Raji (cell line): Measurements from ENCODE around the gene ZFHX3.

Experiments
- POLR2A ChIP-seq: IDR thresholded peaks from 2 replicates; pipeline ENCODE4 v1.6.1; 2011; ENCODE audit warnings: low read depth, low read length, control low read depth; ENCODE audit not compliant: insufficient read depth

Gene ZFHX3

DNA sequence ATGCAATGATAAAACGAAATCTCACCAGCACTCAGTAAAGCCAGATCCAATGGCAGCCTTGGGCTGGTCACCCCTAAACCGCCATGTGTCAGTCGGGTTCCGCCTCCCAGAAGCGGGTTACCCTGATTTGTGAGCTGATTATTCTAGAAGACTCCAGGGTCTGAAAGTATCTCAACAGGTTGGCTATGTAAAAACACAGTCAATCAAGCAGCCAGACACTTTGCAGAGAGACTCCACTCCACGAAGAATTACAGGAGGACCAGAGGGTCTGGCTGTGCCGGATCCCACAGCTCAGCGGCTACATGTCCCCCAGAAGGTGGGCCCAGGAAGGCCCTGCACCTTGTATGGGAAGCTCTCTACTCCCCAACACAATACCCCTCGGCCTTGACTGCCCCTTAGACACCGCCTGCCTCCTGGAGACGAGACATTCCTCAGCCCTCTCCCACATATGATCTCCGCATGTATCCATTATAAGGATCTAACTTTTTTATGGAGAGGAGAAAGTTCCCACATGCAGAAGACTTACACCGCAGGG is 23.3 kb downstream of the ZFHX3 start:
- TF ChIP-seq POLR2A = no peak

GRCh38 chr16:73023752-73024570 is 24.0 kb downstream of the ZFHX3 start:
- TF ChIP-seq POLR2A = no peak

DNA sequence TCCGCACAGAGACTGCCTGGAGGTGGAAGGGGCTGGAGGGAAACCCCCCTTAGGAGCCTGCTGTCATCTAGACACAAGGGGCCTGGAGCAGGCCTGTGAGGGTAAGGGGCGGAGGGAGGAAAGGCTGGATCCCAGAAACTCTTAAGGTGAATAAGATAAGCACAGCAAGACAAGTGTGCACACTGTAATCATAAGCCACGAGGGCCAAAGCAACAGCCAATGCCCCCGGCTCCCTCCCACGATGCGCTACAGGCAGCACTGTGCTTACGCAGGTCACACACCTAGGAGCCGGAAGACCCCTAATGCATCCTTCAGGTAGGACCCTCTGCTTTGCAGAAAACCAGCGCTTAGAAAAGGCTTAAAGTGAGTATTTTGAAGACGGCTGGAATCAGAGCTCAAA is 24.6 kb downstream of the ZFHX3 start:
- TF ChIP-seq POLR2A = no peak

DNA sequence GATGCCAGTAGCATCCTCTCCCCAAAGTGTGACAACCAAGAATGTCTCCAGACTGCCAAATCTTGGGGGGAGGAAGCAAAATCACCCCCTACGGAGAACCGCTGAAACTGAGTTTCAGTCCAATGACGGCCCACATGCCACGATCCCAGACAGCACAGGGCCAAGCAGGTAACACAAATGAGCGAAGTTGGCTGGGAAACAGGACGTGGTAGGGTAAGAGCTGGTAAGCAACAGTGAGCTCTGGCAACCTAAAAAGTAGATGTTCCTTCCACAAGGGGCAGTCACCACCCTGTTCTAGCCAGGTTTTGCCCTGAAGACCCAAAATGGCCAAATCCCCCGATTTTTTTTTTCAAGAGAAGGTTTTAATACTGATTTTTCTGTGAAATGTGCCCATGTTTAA is 25.4 kb downstream of the ZFHX3 start:
- TF ChIP-seq POLR2A = no peak

- no peak for TF ChIP-seq POLR2A
These were observed 25.9 kb downstream of the ZFHX3 start for GRCh38 chr16:73021866-73022495.

DNA sequence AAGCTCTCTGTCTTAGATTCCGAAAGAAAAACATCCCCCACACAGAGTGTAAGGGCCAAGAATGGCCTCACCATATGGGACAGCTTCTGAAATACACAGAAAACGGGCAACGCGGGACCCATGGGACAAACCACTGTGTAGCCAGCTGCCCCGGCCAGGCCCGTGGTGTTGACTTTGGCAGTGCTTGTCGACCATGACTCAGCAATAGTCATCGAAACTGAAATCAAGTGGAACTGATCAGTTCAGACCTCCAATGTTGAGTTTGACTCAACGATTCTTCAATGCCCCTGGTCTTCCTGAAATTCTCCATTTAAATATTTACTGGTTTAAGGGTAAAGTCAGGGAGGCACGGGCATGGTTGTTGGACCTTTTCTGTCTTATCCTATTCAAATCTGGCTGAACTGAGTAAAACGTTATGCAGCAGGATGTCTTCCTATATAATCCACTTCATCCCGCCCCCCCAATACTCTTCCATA is 27.5 kb downstream of the ZFHX3 start:
- TF ChIP-seq POLR2A = no peak

GRCh38 chr16:73019457-73020362 is 28.2 kb downstream of the ZFHX3 start:
- TF ChIP-seq POLR2A = no peak

- no peak for TF ChIP-seq POLR2A
These were observed 29.0 kb downstream of the ZFHX3 start for GRCh38 chr16:73018821-73019456.

- TF ChIP-seq POLR2A = no peak
These were observed 30.6 kb downstream of the ZFHX3 start for GRCh38 chr16:73017321-73017720.

DNA sequence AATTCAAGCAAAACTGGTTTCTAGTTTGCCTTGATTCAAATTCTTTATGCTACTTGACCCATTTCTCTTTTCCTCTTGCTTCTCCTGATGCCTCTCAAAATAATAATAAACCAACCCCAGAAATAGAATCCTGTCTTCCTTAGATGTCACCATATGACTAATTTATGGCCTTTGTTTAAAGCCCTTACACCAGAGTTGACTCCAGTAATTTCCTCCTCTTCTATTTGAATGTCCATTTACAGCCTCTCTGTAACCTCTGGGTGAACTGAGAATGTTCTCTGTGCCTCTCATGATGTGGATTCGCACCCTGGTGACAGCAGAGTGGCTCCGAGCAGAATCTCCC is 31.5 kb downstream of the ZFHX3 start:
- no peak for TF ChIP-seq POLR2A

DNA sequence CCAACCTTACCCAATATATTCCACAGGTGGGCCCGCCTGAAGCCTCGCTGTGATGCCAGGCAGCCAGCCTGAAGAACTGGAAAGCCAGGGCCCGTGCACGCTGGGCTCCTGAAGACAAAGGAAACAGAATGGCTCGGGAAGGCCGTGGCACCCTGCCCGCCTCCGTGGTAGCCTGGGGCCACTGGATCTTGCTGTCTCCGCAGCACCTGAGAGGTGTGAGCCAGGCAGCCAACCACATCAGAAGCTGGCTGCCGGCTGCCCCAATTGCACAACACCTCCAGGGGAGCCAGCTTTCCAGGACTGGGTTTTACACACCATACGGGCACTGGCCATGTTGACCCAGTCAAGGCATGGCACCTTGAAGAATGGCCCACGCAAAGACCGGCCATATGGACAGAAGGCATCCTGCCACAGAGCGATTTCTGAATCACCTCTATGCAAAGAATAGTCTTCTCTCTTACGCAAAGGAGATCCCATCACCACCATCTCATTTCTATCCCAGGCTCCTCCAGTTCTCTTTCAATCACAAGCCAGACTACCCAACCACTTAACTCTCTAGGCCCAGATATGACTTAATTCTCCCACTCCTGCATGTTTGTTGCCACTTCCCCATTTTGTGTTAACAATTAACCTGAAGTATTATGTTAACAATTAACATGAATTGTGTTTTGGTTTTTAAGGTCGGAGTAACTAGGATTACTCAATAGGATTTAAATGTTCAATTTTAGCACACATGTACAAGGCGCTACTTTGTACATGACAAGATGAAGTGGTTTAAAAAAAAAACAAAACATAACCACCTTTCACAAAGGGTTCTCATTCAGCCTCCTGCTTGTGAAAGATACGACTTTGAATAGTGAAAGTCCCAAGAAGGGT is 32.1 kb downstream of the ZFHX3 start:
- no peak for TF ChIP-seq POLR2A

DNA sequence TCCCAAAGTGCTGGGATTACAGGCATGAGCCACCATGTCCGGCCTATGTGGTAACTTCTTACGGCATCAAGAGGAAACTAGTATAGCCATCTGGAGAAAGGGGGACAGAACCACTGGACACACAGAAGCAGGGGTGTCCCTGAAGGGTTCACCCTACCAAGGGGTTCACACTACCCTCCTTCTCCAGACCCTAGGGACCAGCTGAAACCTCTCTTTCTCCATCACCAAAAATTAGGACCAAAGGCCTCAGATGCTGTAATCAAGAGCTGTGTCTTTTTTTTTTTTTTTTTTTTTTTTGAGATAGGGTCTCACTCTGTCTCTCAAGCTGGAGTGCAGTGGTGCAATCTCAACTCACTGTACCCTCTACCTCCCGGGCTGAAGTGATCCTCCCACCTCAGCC is 33.2 kb downstream of the ZFHX3 start:
- TF ChIP-seq POLR2A = no peak

DNA sequence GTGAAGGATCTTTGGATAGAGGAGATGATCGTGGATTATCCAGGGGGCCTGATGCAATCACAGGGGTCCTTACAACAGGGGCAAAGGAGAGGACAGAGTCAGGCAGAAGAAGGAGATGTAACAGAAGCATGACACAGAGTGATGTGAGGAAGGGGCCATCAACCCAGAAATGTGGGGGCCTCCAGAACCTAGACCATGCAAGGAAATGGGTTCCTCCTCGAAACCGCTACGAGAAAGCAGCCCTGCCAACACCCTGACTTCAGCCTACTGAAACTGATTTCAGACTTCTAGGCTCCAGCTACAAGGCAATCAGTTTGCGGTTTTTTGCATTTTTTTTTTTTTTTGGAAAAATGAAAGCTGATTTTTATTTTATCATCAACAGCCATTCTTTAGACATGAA is 34.0 kb downstream of the ZFHX3 start:
- no peak for TF ChIP-seq POLR2A

- no peak for TF ChIP-seq POLR2A
These were observed 35.6 kb downstream of the ZFHX3 start for GRCh38 chr16:73012341-73012740.
